HG02870 (cell line): Measurements from ENCODE around the gene SEMA5A.
"Not testable (repeated sequence)": the region's sequence is repeated elsewhere in the genome, so short reads cannot be mapped to it uniquely, and the experiment has no call there.

Source experiments
- ATAC-seq: cut with Tn5 transposase; IDR thresholded peaks from one replicate; pipeline ENCODE4 v1.9.1; 2021; ENCODE audit warnings: mild to moderate bottlenecking, moderate library complexity; ENCODE audit not compliant: unreplicated experiment

SEMA5A gene

DNA sequence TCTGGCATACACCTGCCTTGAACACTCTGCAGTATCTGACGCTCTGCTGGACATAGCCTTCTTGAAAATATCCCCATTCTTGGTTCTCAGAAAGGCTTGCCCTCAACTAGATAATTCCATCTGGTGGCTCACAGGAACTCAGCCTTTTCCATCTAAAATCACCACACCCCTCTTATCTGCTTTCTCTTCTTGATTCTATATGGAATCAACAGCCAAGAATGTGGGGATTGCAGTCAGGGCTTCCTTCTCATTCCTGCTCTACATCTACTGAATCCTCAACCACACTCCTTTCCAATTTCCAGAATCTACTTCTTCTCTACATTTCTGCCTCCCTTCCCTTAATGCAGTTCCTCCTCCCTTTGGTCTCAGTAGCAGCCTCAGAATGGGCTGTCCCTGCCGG lies 170.1 kb downstream of the SEMA5A start:
- ATAC-seq: no peak

DNA sequence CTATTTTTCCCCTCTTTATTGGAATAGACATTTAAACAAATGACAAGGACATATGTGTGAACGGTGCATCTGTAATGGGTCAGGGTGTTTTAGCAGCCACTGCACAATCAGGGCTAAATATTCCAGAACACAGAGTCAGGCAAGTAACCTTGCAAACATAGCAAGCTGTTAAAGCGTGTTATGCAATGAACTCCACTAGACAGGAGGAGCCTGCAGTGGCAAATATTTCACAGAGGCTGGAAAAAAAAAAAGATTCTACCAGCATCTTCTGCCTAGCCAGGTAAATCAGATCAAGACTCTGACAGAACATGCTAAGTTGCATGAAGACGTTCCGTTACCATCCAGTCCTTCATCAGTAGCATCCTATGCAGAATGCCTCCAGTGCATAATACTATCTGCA lies 171.8 kb downstream of the SEMA5A start:
- ATAC-seq: no peak

DNA sequence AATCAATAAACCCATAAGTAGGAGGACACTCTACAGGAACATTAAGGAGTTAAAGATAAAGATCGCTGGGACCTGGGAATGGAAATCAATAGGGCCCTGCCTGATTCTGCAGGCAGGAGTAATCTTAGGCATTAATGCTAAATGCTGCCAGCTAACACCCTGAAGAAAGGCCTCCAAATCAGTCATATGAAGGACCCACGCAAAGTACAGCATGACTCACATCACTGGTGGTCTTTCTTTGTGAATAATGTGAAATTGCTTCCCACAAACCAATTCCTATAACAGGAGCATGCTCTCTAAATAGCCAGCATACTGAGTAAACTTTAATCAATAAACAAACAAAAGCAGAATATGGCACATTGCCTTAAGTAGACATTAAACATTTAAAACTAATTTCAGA lies 172.3 kb downstream of the SEMA5A start:
- ATAC-seq: no peak

DNA sequence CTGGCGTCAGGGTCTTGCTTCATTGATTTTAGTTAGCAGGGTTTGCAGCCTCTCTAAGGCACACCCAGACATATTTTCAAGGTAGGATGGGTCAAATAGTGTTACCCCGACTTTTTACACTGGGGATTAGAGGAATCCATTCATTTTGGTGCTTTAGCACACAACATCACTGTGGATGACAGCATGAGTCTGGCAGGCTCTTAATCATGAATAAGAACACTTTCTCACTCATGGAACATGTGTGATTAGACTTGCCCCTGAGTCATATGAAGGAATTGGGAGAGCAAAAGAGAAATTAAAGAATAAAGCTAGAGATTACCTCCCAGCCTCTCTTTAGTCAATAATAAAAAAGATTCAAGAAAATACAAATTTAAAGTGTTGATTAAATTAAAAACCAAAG lies 175.6 kb downstream of the SEMA5A start:
- ATAC-seq: no peak

DNA sequence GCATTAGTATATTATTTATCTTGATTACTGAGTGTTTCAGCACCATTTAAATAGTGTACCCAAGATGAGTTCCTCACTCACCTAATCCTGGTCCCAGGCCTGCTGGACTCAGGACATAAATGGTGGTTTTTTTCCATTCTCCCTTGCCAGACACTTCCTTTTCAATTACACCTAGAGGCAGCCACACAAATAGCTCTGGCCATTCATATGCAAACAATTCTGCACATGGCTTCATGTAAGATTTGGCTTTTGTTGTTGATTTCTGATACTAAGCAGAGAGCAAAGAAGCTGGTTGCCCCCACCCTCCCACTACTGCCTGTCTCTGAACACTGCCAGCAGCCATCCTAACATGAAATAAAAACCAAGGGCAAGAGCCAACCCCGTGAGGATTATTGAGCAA lies 180.4 kb downstream of the SEMA5A start:
- no peak for ATAC-seq

DNA sequence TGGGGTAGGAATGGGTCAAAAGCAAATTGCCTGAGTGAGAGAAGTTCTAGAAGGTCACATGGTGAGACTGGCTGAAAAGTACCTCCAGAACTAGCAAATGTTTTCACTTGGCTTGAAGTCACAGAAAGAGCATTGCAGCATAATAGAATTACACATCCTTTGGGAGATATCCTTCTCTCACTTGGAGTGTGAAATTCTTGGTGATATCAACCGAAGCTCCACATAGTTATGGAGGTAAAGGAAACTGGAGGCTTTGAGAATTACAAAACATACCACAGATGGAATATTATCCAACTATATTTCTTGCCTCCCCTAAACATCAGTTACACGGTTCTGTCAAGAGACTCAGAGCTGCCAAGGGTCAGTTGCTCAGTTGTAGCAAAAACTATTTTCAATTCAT lies 182.4 kb downstream of the SEMA5A start:
- ATAC-seq: peak; percentile 6

DNA sequence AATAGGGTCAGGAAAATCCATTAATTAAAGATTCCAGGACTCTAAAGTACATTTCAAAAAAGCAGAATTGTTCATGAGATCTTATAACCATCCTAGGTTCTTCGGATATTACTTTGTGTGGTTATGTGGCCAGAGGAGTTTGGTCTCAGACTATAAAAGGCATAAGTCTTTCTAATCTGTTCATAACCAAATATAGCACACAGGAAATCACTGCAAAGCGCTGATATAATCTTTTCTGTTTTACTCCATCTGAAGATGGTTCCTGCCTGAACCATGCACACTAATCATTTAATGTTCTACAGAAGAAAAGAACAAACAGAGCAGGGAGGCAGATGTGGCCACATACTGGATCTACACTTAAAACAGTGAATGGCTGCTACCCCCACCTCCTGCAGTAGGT lies 182.8 kb downstream of the SEMA5A start:
- peak; percentile 70 for ATAC-seq

DNA sequence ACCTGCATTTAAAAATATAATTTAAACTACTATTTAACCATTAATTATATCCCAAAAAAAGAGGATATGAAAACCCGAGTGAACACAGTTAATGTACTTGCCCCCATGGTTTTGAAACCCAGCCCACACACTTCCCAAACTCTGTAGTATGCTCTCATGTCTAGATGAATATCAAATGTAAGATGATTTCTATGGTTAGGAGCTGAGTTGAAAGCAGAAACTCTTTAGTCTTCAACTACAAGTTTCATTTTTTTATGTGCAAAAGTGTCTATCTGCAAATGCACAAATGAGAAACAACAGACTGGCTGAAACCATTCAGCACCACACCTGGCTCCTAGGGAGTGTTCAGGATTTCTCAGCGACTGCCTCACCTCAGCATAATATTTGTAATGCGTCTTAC lies 183.3 kb downstream of the SEMA5A start:
- peak; percentile 62 for ATAC-seq

DNA sequence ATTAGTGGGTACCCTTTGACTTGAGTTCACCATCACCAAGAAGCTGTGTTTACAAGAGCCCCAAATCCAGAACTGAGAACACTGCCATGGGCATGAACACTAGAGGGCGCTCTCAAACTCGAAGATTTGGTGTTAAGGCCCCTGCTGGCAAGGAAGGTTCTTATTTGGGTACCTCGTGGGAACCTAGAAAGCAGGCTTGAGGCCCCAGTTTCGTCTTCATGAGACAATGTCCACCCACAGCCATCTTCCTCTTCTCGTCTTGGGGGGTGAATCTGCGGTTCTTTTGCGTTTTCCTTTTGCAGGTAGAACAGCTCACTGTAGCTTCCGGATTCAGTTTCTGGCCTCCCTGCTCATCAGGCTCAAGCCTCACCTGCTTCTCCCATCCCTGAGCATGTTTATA lies 184.0 kb downstream of the SEMA5A start:
- peak; percentile 52 for ATAC-seq

DNA sequence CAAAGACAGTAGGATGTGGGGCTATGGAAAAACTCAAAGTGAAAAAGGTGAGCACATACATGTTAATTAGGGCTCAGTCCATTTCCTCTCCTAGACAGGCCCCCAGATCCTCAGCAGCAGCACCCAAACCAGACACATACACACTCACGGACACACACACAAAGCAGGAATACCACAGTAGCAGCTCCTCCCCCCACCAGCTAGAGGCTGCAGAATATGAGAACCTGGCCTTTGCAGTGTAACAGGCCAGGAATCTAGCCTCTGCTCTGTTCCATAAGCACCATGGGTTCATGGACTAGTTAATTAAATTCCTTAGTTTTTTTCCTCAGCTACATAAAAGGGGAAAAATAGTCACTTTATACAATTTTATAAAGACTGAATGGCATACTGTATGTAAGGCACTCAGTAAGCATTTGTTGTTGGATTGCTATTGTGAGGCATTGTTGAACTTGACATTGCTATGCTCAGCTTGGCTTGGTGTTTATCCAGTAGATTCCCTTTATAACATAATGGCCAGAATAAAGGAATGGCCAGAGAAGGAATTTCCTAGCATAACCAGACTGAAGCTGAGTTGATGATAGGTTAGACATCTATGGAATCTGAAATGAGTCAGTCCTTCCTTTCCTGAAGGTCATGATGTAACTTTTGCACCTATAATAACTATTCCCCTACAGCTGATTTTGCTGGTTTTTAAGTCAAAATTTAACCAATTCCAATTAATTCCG lies 186.8 kb downstream of the SEMA5A start:
- no peak for ATAC-seq

DNA sequence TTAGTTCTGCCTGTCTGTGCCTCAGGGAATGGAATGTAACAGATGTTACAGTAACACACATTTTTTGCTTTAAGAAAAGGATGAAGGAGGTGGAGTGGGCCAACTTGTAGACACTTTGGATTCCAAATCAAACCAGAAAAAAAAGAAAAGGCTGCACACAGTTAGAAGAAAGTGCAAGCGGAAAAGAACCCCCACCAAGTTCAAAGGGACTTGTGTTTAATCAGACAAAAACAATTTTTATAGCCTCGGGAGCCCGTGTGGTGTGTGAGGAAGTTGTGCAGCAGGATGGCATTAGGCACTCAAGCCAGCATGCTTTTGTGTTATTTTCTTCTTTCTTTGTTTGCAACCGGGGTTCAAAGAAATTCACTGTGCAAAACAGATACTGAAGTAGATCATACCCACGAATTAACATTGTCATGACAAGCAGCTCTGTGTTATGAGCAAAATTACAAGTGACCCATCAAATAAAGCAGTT lies 189.5 kb downstream of the SEMA5A start:
- ATAC-seq: no peak

DNA sequence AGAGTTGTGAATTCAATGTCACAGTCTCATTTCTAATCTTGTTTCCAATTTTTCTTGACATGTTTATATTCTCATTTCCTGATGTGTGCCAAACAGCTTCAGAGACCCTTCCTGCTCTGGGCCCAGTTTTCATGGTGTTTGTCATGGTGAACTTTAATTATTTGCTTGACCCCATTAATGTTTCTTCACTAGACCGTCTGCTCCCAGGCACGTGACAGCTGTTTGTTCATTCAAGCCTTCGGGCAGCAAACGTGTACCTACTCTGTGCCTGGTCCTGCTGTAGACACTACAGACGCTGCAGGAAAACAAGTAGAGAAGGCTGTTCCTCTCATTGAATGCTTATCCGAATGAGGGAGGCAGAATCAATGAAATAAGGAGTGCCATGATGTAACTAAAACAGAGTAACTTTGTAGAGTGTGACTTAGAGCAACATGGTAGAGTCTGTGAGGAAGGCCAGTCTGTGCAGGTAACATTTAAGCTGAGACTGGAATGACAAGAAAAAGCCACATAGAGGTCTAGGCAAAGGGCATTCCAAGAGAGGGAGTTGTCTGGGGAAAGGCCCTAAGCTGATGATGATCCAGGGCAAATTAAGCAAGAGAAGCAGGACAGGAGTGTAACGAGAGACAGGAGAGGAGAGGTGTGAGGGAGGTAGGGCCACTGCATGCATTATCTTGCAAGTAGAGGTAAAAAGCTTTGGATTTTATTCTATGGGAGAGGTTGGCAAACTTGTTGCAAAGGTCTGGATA lies 191.4 kb downstream of the SEMA5A start:
- ATAC-seq: no peak

DNA sequence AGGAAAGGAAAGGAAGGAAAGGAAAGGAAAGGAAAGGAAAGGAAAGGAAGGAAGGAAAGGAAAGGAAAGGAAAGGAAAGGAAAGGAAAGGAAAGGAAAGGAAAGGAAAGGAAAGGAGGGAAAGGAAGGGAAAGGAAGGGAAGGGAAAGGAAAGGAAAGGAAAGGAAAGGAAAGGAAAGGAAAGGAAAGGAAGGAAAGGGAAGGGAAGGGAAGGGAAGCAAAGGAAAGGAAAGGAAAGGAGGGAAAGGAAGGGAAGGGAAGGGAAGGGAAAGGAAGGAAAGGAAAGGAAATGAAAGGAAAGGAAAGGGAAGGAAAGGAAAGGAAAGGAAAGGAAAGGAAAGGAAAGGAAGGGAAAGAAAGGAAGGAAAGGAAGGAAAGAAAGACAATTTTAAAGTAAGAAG lies 192.8 kb downstream of the SEMA5A start:
- ATAC-seq: not testable (repeated sequence)

DNA sequence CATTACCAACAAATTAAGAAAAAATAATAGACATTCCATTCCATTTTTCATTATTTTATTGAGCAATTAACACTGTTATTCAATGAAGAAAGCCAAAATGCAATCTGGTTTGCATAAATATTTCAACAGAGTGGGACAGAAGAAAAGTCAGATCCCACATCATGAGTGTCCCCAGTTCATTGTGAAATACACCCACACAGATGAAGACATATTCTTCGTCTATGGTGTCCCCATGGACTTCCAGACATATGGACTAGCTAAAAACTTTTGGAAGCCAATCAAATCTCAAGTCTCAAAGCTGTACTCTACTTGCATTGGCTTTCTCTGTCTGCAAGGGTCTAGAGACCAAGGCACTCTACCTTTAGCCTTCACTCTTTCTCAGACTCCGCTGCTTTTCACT lies 194.3 kb downstream of the SEMA5A start:
- ATAC-seq: no peak

DNA sequence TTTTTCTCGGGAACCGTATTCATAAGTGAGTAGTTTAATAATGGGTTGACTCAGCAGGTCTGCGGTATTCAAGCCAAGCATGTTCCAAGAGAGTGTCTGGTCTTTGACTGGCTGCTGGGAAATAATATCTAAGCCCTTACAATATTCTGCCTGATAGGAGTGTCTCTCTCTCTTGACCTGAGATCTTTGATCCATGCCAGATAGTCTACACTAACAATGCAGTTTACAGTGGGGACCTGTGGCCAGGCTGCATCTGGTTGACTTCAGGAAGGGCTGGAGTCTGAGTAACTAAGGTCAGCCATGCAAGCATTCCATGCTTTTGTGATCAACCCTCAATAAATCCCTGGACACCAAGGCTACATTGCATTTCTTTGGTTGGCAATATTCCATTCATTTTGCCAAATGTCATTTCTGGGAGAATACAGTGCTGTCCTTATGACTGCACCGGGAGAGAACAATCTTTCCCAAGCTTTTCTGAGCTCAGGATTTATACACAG lies 195.5 kb downstream of the SEMA5A start:
- ATAC-seq: no peak

DNA sequence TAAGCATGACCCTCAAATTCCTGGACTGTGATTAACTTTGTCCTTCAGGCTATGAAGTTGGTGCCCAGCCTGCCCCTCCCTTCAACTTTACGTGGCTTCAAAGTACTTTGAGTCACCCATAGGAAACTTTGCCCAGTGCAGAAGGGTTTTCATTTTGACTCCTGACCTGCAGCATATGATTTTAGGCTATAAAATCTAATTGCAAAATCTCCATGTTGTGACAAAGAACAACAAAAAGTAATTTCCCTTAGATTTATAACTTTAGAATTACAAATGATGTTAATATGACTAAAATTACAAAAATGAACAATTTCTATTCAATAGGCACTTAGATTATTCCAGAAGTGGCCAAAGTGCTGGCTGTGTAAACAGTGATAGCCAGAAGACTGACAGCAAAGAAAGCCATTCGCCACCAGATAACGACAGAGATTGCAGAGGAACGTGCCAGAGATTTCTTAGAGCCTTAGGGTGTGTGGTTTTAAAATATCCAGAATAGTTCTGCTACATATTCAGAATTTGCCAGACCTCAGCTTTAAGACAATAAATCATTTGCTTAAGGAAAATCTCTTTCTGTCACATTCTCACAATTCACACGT lies 197.4 kb downstream of the SEMA5A start:
- ATAC-seq: no peak

DNA sequence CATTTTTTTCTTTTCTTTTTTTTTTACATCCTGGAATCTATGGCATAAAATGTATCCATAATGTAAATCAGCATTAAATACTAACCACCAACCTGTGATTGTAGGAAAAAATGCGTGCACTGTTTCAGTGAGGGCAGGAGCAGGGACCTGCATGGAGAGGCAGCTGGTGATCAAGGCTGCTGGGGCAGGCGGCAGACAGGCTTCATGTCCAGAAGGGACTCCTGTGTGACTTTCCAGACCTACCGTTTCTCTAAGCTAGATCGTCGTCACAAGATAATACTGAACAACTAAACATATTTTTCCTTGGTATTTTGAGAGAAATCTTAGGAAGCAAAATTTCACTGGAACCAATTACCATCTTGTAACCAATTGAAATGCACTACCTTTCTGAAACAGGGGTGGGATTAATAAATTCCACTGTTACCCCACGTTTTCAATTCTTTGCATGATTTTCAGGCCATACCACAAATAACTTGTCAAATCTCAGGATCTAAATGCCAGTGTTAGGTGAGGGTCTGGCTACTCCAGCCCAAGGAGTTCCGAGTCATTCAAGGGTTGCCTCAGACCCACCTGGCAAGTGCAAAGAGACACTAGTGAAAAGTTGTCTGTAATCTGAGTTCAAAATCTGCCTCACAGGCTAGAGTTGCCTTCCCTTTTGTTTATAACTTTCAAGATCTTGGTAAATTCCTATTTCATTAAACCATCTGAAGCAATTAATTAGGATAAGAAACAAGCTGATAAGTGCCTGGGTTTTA lies 198.2 kb downstream of the SEMA5A start:
- ATAC-seq: no peak

DNA sequence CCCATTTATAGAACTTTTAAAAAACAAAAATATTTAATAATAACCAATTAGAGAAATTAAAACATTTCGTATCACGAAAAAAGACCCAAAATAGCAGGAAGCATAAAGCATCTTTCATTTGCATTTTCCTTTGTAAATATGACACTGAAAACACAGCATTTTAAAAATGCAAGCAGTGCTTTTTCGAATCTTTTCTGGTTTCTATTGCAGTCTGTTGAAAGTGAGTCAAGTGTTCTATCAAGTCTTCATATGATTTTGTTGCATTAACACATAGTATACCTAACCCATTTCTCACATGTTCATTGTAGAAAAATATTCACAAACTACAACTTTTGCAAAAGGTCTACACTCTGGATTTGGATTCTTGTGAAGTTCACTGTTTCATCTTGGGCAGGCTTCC lies 198.8 kb downstream of the SEMA5A start:
- ATAC-seq: no peak

DNA sequence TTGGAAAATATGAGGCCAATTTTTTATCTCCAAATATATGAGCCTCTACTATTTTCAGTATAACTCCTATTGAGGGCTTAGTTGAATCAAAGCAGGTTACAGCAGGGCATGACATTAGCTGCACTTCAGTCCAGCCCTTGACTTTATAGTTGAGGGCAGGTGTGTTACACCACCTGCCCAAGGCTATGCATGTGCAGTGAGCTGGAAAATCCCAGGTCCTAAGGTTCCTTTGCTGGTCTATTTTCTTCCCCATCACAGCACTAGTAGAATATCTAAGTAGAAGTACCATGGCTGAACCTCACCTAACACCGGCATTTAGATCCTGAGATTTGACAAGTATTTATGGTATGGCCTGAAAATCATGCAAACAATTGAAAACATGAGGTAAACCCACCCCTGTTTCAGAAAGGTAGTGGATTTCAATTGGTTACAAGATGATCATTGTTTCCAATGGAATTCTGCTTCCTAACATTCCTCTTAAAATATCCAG lies 201.1 kb downstream of the SEMA5A start:
- ATAC-seq: no peak

DNA sequence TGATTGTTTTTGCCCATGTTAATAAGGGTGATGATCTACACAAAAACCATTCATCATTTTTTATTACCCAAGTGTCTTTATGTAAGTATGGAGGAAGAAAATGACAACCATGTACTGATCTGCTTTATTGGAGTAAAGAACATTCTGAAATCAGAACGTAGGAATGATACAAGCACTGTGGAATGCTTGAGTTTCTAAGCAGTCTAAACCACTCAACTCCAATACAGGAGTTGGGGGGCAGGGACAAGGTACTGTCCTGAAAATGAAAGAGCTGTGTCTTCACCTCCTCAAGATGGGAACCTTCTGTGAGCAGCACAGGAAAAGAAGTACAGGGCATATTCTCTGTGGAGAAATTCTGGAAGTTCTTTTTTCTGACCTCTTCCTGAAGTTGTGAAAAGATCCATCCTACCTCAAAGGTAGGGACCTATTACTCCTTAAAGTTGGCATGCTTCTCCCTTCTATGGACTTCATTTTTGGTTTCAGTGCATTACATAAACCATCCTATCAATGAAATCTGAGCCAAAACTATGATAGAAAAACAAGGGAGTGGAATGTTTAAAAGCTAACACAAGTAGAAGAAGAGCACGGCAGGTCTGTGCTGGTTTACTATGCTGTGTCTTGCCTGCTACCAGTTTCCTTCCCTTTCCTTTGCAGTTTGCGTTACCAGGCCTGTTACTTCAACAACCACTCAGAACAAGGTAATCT lies 202.6 kb downstream of the SEMA5A start:
- ATAC-seq: no peak
